ENCODE measurements around the gene SYTL1. TPM values are rescaled to one million over a fixed set of nuclear protein-coding genes. Genes with fewer than 3 reads are reported as not detected.

Gene SYTL1
- total RNA-seq, 1 donor from 2014 or later, result 25.7 TPM

DNA sequence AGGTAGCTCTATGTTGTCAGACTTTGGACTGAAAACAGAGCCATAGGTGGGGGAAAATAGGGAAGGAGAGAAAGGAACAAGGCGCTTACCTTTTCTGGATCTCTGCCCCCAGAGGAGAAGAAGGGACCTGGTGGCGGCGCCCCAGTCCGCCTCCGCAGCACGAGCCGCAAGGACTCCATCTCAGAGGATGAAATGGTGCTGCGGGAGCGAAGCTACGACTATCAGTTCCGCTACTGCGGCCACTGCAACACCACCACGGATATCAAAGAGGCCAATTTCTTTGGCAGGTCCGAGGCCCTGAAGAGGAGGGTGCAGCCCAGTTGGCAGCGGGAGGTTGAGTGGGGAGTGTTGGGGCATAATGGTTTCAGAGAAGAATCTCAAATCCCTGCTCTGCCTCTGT lies 38.3 kb upstream of the SYTL1 start:
- H3K4me1 Mint-ChIP-seq (ENCODE audit: low read depth), result peaks cover 1% of the 10 kb centered on the region
- intact Hi-C loops (cut with micrococcal nuclease), result loop anchor here (5.0 kb wide), 1 partner anchor 304 kb away; no protein-coding TSS in a partner anchor
- H3K9me3 Mint-ChIP-seq, result no peaks in the 10 kb centered on the region
- peaks cover 3% of the 10 kb centered on the region for H3K36me3 Mint-ChIP-seq (ENCODE audit: low read depth)
- no peak overlapping the region for H3K4me3 Mint-ChIP-seq (ENCODE audit: low read depth)
- H3K27me3 Mint-ChIP-seq (ENCODE audit: low read depth), result no peaks in the 10 kb centered on the region
- H3K27ac Mint-ChIP-seq, result no peak overlapping the region
- no peak for DNase-seq (ENCODE audit: low spot score)

DNA sequence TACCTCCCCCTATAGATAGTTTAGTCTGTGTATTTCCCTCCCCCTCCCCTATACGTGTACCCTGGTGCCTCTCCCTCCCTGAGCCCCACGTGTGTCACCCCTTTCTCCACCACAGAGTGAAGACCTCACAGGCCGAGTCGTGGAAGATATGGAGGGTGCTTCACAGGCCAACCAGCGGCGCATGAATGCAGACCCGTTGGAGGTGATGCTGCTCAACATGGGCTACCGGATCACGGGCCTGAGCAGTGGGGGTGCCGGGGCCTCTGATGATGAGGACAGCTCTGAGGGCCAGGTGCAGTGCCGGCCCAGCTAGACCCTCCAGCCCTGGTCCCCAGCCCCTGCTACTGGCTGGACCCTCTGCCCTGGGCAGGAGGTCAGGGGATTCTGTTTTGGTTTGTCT lies 35.8 kb upstream of the SYTL1 start:
- H3K9me3 Mint-ChIP-seq, result no peaks in the 10 kb centered on the region
- no peaks in the 10 kb centered on the region for H3K27me3 Mint-ChIP-seq (ENCODE audit: low read depth)
- intact Hi-C loops (cut with micrococcal nuclease), result no loop called here
- no peak overlapping the region for H3K4me3 Mint-ChIP-seq (ENCODE audit: low read depth)
- DNase-seq (ENCODE audit: low spot score), result no peak
- H3K4me1 Mint-ChIP-seq (ENCODE audit: low read depth), result no peaks in the 10 kb centered on the region
- H3K27ac Mint-ChIP-seq, result no peak overlapping the region
- no peaks in the 10 kb centered on the region for H3K36me3 Mint-ChIP-seq (ENCODE audit: low read depth)

DNA sequence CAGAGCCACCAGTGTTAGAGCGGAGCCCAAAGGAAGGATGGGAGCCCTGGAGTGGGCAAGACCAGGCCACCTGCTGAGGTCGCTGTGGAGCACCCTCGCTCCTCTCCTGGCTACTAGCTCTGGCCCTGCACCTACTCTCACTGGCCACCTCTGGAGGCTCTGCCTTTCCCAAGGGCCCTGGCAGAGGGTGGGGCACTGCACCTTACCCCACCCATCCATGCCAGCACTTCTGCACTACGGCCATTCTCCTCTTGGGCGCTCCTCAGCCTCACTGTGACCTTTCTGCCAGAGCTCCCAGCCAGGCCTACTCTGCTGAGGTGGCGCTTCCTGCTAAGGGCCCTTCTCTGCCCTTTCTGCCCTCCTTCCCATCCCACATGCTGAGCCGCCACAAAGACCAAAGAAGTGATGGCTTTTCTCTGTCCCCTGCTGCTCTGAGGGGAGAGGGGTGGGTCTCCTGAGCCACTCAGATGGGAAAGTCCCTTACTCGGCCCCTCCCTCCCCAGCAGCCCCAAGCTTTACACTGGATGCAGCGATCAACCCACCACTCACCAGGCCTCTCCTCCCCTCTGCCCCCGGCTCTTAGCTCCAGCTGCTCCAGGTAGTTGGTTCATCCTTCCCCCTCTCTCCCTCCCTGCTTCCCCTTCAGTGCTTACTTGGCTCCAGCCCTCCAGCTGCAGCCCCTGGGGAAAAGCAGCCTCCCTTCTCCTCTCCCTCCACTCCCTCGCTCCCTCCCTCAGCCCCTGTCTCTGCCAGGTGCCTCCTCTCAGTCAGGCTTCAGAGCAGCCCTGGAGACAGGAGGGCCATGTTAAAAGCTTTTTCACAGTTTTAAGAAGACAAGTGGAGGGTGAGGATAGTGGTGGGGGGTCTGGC lies 34.7 kb upstream of the SYTL1 start:
- Mint-ChIP-seq H3K36me3 (ENCODE audit: low read depth) (no peaks in the 10 kb centered on the region), H3K4me1 (ENCODE audit: low read depth) (no peaks in the 10 kb centered on the region), H3K9me3 (no peaks in the 10 kb centered on the region), H3K27ac (no peak overlapping the region), H3K27me3 (ENCODE audit: low read depth) (no peaks in the 10 kb centered on the region), H3K4me3 (ENCODE audit: low read depth) (no peak overlapping the region)
- intact Hi-C loops (cut with micrococcal nuclease), result no loop called here
- DNase-seq (ENCODE audit: low spot score), result no peak

DNA sequence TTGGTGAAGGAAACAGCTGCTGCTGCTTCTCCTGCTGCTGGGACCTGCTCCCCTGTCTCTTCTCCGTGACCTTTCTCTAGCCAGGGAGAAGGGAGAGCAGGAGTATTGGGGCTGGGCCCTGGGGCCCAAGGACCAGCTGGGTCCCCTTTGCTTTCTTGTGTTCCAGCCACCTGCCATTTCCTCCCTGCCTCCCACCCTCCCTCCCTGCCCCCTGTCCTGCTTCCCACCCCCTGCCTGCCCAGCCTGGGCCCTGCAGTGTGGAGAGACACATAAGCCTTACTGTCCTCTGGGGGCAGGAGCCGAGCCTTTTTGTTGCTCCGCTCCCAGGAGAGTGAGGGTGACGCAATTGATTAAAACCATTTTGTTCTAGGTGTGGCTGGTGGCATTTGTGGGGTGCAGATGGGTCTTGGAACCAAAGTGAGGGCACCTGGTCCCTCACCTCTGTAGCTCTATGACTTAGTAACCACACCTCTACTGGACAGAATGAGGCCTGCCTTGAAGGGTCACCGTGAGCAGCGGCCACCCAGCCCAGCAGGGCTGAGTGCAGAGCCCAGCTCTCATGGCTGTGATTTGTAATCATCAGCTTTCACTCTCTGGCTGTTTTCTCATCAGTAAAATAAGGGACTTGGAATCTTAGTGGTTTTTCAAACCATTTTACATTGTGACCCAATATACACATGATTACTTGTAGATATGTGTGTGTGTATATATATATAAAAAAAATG lies 33.8 kb upstream of the SYTL1 start:
- Mint-ChIP-seq H3K36me3 (ENCODE audit: low read depth) (no peaks in the 10 kb centered on the region), H3K4me3 (ENCODE audit: low read depth) (no peak overlapping the region), H3K9me3 (no peaks in the 10 kb centered on the region), H3K27me3 (ENCODE audit: low read depth) (peaks cover 5% of the 10 kb centered on the region), H3K27ac (no peak overlapping the region), H3K4me1 (ENCODE audit: low read depth) (no peaks in the 10 kb centered on the region)
- intact Hi-C loops (cut with micrococcal nuclease), result no loop called here
- DNase-seq (ENCODE audit: low spot score), result no peak

- Mint-ChIP-seq H3K36me3 (ENCODE audit: low read depth) (no peaks in the 10 kb centered on the region), H3K4me3 (ENCODE audit: low read depth) (no peak overlapping the region), H3K27me3 (ENCODE audit: low read depth) (peaks cover 15% of the 10 kb centered on the region), H3K4me1 (ENCODE audit: low read depth) (no peaks in the 10 kb centered on the region), H3K27ac (no peak overlapping the region), H3K9me3 (no peaks in the 10 kb centered on the region)
- intact Hi-C loops (cut with micrococcal nuclease), result no loop called here
- no peak for DNase-seq (ENCODE audit: low spot score)
Observed at GRCh38 chr1:27314169-27314568, 27.7 kb upstream of the SYTL1 start.

DNA sequence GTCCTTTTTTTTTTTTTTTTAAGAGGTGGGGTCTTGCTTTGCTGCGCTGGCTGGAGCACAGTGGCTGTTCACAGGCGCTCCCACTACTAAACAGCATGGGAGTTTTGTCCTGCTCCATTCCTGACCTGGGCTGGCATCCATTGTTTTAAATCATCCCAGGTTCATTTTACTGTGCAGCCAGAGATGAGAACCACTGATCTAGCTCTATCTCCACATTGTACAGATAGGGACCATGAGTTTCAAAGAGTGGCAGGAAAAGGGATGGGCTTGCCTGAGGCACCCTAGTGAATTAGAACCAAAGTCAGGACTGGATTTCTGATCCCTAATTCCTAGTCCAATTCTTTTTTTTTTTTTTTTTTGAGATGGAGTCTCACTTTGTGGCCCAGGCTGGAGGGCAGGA lies 27.1 kb upstream of the SYTL1 start:
- no peak for DNase-seq (ENCODE audit: low spot score)
- Mint-ChIP-seq H3K36me3 (ENCODE audit: low read depth) (no peaks in the 10 kb centered on the region), H3K27me3 (ENCODE audit: low read depth) (peaks cover 15% of the 10 kb centered on the region), H3K4me1 (ENCODE audit: low read depth) (no peaks in the 10 kb centered on the region), H3K27ac (no peak overlapping the region), H3K9me3 (no peaks in the 10 kb centered on the region), H3K4me3 (ENCODE audit: low read depth) (no peak overlapping the region)
- intact Hi-C loops (cut with micrococcal nuclease), result no loop called here

- H3K36me3 Mint-ChIP-seq (ENCODE audit: low read depth), result no peaks in the 10 kb centered on the region
- H3K9me3 Mint-ChIP-seq, result no peaks in the 10 kb centered on the region
- peaks cover 15% of the 10 kb centered on the region for H3K27me3 Mint-ChIP-seq (ENCODE audit: low read depth)
- intact Hi-C loops (cut with micrococcal nuclease), result no loop called here
- peaks cover 6% of the 10 kb centered on the region for H3K4me1 Mint-ChIP-seq (ENCODE audit: low read depth)
- DNase-seq (ENCODE audit: low spot score), result no peak
- no peak overlapping the region for H3K27ac Mint-ChIP-seq
- H3K4me3 Mint-ChIP-seq (ENCODE audit: low read depth), result no peak overlapping the region
Observed at GRCh38 chr1:27316860-27317259, 25.0 kb upstream of the SYTL1 start.

DNA sequence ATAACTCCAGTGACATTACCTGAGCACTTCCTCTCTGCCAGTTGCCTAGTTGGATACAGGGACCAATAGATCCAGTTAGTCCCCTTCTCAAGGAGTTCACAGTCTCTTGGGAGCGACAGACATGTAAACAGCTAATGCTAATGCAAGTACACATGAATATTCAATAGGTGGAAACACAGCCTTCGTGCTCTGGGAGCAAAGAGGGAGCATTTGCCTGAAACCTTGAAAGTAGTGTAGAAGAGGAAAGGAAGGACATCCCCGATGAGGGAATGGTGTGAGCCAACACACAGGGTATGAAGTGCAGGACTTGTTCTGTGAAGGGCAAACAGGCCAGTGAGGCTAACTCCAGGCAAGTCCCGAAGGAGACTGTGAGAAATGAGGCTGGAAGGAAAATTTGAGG lies 23.7 kb upstream of the SYTL1 start:
- intact Hi-C loops (cut with micrococcal nuclease), result no loop called here
- no peak for DNase-seq (ENCODE audit: low spot score)
- peaks cover 10% of the 10 kb centered on the region for H3K27me3 Mint-ChIP-seq (ENCODE audit: low read depth)
- H3K4me3 Mint-ChIP-seq (ENCODE audit: low read depth), result no peak overlapping the region
- no peaks in the 10 kb centered on the region for H3K9me3 Mint-ChIP-seq
- H3K36me3 Mint-ChIP-seq (ENCODE audit: low read depth), result peaks cover 7% of the 10 kb centered on the region
- H3K27ac Mint-ChIP-seq, result no peak overlapping the region
- peaks cover 6% of the 10 kb centered on the region for H3K4me1 Mint-ChIP-seq (ENCODE audit: low read depth)

DNA sequence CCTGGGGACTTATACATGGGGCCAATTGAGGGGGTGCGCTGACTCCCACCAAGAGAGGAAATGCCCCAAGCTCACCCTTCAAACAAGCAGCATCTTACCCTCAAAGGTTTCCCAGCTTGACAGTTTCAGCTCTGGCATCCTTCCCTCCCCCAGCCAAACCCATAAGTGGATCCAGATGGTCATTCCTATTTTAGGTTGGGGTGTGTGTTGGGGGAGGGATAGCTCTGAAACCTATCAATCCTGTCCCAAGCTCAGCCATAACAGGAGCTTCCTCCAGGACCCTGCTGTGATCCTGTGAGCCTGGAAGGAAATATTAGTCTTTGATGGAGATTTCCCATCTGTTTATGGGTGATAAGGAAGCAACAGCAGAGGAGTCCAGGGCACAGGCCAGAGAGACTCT lies 23.2 kb upstream of the SYTL1 start:
- intact Hi-C loops (cut with micrococcal nuclease), result no loop called here
- Mint-ChIP-seq H3K4me3 (ENCODE audit: low read depth) (no peak overlapping the region), H3K4me1 (ENCODE audit: low read depth) (peaks cover 9% of the 10 kb centered on the region), H3K27me3 (ENCODE audit: low read depth) (peaks cover 7% of the 10 kb centered on the region), H3K36me3 (ENCODE audit: low read depth) (peaks cover 8% of the 10 kb centered on the region), H3K9me3 (no peaks in the 10 kb centered on the region), H3K27ac (no peak overlapping the region)
- no peak for DNase-seq (ENCODE audit: low spot score)

- H3K9me3 Mint-ChIP-seq, result no peaks in the 10 kb centered on the region
- peaks cover 24% of the 10 kb centered on the region for H3K4me1 Mint-ChIP-seq (ENCODE audit: low read depth)
- DNase-seq (ENCODE audit: low spot score), result peak; percentile 97
- H3K36me3 Mint-ChIP-seq (ENCODE audit: low read depth), result peaks cover 36% of the 10 kb centered on the region
- H3K27ac Mint-ChIP-seq, result peak within 1 kb of the TSS; percentile 90
- peaks cover 3% of the 10 kb centered on the region for H3K27me3 Mint-ChIP-seq (ENCODE audit: low read depth)
- peak within 1 kb of the TSS; percentile 97 for H3K4me3 Mint-ChIP-seq (ENCODE audit: low read depth)
- intact Hi-C loops (cut with micrococcal nuclease), result loop anchor here (1.0 to 5.0 kb wide), 3 partner anchors 19 to 450 kb away; partner anchors contain the start of genes FAM76A and STX12
Observed at GRCh38 chr1:27321813-27322568, 19.8 kb upstream of the SYTL1 start, which contains the start of gene TMEM222. Gene TMEM222 (plus strand): TSS chr1:27322163. CDS start chr1:27322198, 35 bp downstream.

DNA sequence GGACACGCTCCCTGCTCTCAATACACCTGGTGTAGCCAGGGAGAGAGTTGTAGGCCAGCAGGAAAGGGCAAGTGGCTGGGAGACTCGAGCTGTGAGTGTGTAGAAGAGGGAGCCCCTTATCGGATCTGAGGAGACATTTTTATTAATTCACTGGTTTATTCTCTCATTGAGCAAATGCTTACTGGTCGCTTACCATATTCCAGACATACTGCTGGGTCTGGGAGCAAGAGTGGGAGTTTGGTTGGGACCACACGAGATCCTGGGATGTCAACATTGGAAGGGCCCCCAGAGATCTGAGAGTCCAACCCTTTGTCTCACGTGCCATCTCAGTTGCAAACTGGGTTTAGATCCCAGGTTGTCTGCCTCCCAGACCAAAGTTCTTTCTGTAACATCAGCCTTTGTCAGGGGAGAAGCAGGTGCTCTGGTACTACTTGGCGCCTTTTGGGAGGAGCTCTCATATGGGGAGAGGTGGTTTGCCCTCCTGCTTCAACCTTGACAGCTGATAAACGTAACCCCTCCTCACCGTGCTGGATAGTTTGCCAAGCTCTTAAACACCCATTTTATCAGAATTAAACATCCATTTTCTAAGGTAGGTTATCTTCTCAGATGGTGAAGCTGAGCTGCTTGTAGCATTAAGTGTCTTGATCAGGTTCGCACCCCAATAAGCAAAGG lies 19.1 kb upstream of the SYTL1 start:
- intact Hi-C loops (cut with micrococcal nuclease), result loop anchor here (1.0 to 5.0 kb wide), 3 partner anchors 19 to 450 kb away; partner anchors contain the start of genes FAM76A and STX12
- Mint-ChIP-seq H3K36me3 (ENCODE audit: low read depth) (peaks cover 37% of the 10 kb centered on the region), H3K27me3 (ENCODE audit: low read depth) (peaks cover 3% of the 10 kb centered on the region), H3K4me1 (ENCODE audit: low read depth) (peaks cover 25% of the 10 kb centered on the region), H3K27ac (peak overlapping the region; percentile 90), H3K9me3 (no peaks in the 10 kb centered on the region), H3K4me3 (ENCODE audit: low read depth) (peak overlapping the region; percentile 97)
- DNase-seq (ENCODE audit: low spot score), result no peak

GRCh38 chr1:27325286-27325685 lies 16.5 kb upstream of the SYTL1 start:
- H3K36me3 Mint-ChIP-seq (ENCODE audit: low read depth), result peaks cover 54% of the 10 kb centered on the region
- H3K27me3 Mint-ChIP-seq (ENCODE audit: low read depth), result no peaks in the 10 kb centered on the region
- H3K4me3 Mint-ChIP-seq (ENCODE audit: low read depth), result no peak overlapping the region
- intact Hi-C loops (cut with micrococcal nuclease), result no loop called here
- H3K27ac Mint-ChIP-seq, result no peak overlapping the region
- DNase-seq (ENCODE audit: low spot score), result no peak
- H3K9me3 Mint-ChIP-seq, result no peaks in the 10 kb centered on the region
- H3K4me1 Mint-ChIP-seq (ENCODE audit: low read depth), result peaks cover 36% of the 10 kb centered on the region

Measured in activated T-helper 2 cell treated with anti-CD3 and anti-CD28 coated beads, Interferon-gamma antibody, Interleukin-2, Interleukin-4, amounts not matched to agents 10 μg/mL and 5 μg/mL and 100 μg/mL, durations not matched to agents 14 hours and 24 hours and 36 hours (primary cell).